Astrocyte of the hippocampus (primary cell): ENCODE measurements around the gene CC2D2A.
"Not testable (repeated sequence)": the region's sequence is repeated elsewhere in the genome, so short reads cannot be mapped to it uniquely, and the experiment has no call there.

Experiments used
- DNase-seq: peaks from one replicate; pipeline ENCODE4 v3.0.0; 2011; ENCODE audit warnings: low read depth, low spot score

The CC2D2A gene

DNA sequence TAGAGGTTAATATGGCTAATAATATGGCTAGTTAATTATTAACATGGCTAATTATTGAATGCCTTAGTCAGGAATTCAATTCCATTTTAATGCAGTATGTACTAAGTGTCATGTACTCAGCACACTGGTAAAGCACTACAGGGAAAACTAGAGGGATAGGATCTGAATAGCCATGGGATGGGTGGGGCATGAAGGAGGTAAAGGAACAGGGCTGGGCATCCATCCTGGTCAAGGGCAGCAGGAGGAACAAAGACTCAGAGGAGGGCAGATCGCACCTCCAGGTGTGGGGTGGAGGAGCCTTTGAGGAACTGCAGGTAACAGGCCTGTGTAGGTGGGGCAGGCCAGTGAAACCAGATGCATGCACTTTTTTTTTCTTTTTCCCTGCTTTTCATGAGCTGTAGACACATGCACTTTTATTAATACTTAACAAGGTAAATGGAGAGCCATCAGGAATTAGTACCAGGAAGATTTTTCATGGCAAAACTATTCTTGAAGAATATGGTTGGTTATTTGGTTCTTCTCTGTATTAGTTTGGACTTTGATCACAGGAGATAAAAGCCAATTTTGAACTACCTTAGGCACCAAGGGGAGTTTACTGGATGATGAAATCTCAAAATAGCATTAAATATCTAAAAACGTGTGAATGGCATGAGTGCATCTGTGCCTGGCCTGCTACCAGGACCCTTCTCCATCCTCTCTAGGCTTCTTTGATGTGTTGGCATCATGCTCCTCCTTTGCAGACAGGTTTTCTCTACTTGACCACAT lies 88.3 kb downstream of the CC2D2A start:
- DNase-seq = no peak

DNA sequence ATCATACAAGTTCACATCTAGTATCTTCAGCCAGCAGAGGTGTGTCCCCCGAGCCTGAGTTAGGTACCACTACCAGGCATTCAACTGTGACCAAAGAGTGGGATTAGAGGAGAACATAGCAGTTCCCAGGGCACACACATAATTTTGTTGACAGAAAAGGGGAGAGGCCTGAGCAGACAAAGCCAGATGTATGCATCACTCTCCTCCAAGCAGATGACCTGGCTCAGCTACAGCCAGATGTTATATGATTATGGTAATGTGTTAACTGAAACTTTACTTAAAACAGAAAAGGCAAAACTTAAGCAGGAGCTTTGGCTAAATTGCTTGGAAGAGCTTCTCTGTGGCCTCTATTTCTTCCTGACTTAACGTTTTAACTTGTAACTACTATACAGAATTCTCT lies 88.9 kb downstream of the CC2D2A start:
- no peak for DNase-seq

DNA sequence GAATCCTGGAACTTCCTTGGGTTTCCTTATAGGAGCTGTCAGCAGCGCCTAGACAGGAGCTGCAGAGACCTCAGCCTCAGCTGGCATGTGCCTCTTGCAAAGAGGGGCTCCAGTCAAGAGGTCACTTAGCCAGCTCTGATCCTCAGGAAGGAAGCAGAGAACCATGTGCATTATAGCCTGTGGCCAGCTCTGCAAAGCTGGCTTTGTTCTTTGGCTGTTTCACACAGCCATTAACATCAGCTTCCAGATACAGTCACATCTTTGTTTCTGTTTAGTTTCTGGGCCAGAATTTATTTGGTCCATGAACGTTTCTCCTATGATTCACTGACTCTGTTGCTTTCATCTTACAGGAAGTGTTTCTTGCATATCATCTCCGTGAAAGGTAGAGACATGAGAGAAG lies 92.4 kb downstream of the CC2D2A start:
- DNase-seq = peak; percentile 22

DNA sequence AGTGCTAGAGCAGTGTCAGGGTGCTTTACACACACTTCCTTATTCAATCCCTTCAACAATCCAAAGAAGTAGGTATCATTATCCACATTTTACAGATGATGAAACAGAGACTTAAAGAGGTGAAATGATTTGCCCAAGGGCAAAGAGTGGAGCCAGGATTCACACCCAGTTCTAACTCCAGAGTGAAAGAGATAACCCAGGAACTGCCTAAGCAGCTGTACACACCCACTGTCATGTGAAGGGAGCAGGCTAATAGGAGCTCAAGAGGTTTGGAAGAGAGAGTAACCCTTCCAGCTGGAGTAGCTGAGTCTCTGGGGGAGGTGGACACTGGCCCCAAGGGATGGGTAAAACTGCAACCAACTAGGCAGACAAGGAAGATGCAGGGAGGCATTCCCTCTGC lies 92.9 kb downstream of the CC2D2A start:
- no peak for DNase-seq

DNA sequence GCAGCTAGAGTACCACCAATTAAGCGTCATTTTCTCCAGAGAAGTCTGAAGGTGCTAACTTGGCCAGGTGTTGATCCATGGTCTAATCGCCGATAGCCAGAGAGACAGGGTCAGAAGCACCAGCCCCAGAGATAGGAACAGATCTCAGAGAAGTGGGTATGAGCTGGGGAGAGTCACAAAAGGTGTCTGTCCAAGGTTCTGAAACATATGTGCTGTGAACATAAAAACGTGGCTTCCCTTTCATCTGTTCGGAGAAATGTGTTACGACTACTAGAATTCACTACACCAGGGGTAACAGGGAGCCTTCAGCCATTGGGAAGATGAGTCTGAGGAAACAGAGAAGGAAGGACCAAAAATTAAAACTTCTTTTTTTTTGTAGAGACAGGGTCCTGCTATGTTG lies 94.2 kb downstream of the CC2D2A start:
- no peak for DNase-seq

DNA sequence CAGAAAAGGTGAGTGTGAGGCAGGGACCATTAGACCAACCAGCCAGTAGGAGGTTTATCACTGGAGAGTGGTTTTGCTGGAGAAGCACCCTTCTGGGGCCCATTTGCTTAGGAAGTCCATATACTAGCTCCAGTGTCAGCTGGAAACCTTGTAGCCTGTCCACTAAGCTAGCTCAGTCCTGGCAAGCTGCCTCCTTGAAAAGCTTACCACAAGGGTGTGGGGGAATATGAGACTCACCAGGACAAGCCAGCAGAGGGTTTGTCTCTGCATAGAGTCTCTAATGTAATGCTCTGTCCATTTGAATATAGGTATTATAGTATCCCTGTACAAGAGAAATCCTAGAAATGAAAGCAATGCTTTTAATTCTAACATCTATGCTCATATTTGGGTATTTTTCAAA lies 99.1 kb downstream of the CC2D2A start:
- peak; percentile 9 for DNase-seq

DNA sequence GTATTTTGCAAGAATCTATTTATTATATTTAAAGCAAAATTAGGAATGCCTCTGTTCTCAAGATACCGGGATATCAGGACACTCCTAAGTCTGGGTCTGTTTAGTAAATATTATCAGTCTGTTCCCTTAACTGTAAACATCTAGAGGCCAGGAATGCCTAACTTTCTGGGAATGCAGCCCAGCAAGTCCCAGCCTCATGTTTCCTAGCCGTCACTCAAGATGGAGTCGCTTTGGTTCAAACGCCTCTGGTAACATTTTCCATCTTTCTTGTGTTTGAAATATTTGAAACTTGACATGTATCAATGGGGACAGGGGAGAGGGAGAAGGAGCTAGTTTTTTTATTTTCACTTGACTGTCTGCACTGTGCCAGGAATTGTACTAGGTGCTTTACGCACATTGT lies 100.1 kb downstream of the CC2D2A start:
- no peak for DNase-seq

DNA sequence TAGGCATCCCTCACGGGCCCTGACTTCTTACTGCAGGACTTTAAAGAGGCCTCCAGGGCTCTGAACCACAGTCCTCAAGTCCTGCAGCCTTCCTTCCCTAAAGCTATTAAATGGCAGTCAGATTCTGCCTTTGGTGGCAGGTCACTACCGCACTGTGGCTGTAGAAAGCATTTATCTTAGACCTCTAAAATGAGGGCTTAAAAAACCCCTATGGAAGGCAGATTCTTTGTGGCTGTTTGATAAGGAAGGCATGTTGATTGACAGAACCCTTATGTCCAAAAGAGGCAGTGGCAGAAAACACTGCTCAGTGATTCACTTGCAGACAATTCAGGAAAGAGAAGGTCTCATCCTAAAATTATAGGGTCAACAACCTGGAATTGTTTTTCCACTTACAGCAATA lies 106.3 kb downstream of the CC2D2A start:
- DNase-seq = peak; percentile 14

DNA sequence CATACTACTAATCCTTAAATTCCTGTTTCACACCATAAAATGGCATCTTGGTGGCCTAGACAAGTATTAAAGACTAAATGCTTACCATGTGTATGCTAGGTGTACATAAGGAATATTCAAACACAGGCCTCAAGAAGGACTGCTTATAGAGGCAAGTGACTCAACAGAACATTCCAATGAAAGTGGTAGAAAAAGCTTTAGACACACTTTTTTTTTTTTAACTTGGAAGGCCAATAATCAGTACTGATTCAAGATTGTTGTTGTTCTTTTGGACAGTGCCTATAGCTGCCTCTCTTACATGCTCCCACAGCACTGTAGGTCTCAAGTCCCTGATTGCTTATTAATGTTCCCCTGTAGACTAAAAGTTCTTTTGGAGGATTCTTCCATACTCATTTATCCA lies 107.8 kb downstream of the CC2D2A start:
- peak; percentile 39 for DNase-seq

DNA sequence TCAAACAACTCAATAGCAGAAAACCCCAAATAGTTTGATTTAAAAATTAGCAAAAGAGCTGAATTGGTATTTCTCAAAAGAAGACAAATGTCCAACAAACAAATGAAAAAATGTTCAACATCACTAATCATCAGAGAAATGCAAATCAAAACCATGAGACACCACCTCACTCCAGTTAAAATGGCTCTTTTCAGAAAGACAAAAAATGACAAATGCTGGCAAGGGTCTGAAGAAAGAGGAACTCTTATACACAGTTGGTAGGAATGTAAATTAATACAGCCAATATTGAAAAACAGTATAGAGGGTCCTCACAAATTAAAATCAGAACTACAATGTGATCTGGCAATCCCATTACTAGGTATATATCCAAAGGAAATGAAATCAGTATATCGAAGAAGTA lies 115.1 kb downstream of the CC2D2A start:
- no peak for DNase-seq

DNA sequence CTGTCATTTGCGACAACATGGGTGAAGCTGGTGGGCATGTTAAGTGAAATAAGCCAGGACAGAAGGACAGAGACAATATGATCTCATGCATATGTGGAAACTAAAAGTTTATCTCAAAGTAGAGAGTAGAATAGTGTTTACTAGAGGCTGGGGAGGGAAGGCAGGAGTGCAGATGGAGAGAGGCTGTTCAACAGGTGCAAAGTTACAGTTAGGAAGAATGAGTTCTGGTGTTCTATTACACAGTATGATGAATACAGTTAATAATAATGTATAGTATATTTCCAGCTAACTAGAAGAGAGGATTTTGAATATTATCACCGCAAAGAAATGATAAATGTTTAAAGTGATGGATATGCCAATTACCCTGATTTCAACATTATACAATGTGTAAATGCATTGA lies 115.6 kb downstream of the CC2D2A start:
- DNase-seq = no peak

DNA sequence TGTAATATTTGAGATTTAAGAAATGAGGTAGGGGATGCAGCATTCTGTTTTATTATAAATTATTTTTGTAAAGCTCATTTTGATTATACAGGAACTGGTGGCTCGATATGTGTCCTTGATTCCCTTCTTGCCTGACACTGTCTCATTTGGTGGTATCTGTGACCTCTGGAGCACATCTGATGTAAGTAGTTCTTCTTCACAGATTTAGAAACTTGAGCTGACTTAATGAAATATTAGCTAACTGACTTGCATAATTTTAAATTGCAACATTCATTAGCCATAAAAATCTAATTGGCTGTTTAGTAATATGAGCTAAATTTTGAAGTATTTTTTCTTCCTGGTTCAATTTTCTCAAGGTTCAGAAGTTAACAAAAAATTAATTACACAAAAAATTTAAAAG lies 116.4 kb downstream of the CC2D2A start:
- DNase-seq = no peak

DNA sequence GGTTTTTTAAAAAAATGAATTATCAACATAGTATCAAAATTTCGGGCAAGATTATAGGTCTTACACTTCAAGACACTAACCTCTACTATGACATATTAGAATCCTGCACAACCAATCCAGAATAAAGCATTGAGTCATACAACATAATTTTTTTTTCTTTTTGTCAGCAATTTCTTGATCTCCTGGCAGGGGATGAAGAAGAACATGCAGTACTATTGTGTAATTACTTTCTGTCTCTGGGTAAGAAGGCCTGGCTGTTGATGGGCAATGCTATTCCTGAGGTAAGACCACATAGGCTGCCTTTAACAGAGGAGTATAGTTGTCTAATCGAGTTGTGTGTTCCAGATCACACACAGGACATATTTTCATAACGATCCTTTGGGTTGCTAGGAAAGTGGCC lies 118.0 kb downstream of the CC2D2A start:
- no peak for DNase-seq

DNA sequence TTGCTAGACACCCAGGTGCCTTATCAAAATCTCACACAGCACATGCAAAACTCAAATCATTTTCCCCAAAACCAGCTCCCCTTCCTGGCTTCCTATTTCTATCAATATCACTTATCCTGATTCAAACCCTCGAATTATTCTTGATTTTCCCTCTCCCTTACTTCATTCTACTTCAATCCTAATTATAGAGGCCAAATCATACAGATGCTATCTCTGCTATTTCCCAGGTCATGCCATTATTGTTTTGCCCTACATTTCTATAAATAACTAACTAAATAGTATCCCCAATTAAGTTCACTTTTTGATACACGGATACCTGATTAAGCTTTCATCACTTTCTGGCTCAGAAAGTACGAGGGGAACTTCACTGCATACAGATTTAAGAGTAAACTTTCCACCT lies 123.1 kb downstream of the CC2D2A start:
- DNase-seq = no peak

DNA sequence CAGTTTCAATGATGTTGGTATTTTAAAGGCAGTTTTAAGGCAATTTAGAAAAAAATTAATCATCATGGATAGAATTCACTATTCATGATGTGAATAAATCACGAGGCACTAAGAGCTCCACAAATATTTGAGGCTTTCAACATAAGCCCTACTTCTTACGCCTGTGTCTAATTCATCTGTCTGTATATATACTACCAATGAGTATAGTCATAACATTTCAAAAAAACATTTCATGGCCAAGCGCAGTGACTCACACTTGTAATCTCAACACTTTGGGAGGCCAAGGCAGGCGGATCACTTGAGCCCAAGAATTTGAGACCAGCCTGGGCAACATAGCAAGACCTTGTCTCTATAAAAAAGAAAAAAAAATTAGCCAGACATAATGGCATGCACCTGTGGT lies 129.0 kb downstream of the CC2D2A start:
- no peak for DNase-seq

DNA sequence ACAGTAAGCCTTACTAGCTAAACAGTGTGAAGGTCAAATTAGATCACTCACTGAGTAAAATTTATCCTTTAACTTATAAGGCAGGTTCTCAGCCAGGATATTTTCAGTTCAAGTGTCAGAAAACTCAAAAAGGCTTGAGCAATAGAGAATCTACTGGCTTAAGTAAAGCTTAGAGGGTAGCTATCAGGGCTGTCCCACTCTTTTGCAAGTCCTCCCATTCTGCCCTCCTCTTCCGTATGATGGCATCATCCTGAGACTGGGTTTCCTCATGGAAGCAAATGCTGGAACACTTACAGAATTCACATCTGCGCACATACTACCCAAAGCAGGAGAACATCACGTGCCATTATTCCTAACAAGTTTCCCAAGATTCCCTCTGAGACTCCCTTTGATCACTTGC lies 130.5 kb downstream of the CC2D2A start:
- no peak for DNase-seq

DNA sequence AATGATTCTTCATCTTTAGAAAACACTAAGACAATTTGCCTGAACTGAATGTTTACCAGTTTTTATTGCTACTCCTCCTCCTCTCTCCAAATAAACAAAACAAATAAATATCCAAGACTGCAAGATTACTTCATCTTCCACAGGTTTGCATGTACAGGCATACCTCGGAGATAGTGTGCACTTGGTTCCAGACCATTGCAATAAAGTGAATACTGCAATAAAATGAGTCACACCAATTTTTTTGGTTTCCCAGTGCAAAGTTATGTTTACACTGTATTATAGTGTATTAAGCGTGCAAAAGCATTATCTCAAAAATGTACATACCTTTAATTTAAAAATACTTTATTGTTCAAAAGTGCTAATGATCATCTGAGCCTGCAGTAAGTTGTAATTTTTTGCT lies 132.2 kb downstream of the CC2D2A start:
- no peak for DNase-seq

DNA sequence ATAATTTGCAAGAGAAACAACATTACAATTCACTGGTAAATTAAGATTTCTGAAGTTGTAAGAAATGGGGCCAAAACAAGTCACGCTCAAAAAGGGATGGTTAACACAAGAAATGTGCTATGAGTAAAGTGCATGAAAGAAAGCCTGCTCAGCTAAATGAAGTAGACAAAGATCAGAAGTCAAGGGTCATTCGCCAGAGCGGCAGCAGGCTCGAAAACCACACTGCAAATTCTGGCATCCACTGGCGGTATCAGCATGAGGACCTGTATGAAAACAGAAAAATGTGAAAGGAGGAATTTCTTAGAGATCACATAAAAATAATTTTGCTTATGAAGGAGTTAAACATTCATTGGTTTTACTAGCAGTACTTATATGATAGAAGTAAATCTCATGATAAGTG lies 135.9 kb downstream of the CC2D2A start:
- no peak for DNase-seq

DNA sequence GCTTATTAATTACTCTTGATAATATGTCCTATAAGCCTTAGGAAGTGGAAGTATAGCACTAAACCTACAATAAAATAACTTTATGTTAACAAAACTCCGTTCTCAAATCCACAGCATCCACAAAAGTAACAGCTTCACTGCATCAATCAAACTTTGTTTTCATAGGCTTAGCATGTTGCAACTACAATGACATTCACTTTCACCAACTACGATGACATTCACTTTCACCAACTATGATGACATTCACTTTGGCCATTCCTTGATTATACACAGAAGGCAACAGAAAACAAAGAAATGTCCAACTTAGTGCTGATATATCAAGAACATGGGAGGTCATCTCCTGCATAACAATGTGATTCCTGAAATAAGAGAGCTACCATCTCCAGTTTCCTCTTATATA lies 141.2 kb downstream of the CC2D2A start:
- no peak for DNase-seq

DNA sequence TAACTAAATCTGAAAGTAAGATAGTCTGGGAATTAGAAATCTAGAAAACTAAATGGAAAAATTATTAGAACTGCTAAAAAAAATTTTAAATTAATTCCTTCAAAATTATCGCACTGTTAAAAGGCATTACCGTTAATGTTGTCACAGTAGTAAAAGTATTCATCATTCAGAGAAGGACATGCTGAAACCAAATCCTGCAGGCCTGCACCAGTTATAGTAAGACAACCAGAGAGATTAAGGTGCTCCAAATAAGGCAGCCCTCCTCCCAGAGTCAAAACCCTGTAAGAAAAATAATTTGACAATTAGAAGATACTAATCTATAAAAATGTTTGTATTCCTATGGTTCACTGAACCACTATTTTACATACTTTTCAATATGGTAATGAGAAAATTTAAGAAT lies 142.5 kb downstream of the CC2D2A start:
- no peak for DNase-seq

DNA sequence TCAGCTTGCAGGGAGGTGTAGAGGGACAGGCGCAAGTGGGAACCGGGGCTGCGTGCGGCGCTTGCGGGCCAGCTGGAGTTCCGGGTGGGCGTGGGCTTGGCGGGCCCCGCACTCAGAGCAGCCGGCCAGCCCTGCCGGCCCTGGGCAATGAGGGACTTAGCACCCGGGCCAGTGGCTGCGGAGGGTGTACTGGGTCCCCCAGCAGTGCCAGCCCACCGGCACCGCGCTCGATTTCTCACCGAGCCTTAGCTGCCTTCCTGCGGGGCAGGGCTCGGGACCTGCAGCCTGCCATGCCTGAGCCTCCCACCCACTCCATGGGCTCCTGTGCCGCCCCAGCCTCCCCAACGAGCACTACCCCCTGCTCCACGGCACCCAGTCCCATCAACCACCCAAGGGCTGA lies 145.2 kb downstream of the CC2D2A start:
- not testable (repeated sequence) for DNase-seq

DNA sequence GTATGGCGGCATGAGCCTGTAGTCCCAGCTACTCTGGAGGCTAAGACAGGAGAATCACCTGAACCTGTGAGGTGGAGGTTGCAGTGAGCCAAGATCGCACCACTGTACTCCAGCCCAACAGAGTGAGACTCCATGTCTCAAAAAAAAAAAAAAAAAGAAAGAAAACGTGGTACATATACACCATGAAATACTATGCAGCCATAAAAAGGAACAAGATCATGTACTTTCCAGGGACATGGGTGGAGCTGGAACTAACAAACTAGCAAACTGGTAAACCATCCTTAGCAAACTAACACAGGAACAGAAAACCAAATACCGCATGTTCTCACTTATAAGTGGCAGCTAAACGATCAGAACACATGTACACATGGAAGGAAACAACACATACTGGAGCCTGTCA lies 147.7 kb downstream of the CC2D2A start:
- DNase-seq = not testable (repeated sequence)

DNA sequence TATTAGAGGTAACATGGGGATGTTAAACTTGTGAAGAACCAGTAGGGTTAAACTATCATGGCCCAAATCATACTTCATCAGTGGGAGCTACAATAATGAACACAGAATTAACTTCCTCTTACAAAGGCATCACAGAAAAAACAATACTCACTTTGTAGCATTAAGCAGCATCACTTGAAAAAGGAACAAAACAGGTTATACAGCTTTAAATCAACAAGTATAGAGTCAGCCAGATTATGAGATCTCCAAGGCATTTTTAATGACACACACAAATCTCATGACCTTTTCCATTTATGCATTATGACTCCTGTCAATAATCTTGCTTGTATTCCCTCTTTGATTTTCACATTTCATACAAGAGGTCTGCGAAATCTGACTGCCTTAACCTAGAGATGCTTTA lies 167.1 kb downstream of the CC2D2A start:
- DNase-seq = no peak

DNA sequence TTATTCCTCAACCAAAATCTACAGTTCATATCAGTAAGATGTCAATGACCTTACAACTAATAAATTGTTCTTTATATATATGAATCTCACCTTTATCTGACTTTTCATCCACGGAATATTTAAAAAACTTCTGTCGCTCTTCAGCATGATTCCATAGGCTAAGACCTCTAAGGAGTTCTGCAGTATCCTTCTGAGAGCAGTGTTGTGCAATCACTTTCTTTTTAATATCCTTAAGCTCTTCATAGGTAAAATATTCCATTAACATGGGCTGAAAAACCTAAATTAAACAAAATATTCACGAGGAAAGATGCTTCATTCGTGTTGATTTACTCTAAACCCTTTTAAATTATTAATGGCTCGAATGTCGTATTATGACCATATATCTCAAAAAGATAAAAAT lies 168.7 kb downstream of the CC2D2A start:
- DNase-seq = no peak
